NCI-H128 (cell line): ENCODE results near the gene AP3S2.
"Not testable (repeated sequence)": the region's sequence is repeated elsewhere in the genome, so short reads cannot be mapped to it uniquely, and the experiment has no call there.

Source experiments
- DNase-seq: peaks from one replicate; lab custom pipeline; 2025; ENCODE audit not compliant: unreplicated experiment; lab: John Stamatoyannopoulos, UW

The AP3S2 gene

GRCh38 chr15:89783111-89783860, 110.5 kb downstream of the AP3S2 start:
- DNase-seq = no peak

- not testable (repeated sequence) for DNase-seq
Measured at GRCh38 chr15:89782619-89782950, 111.2 kb downstream of the AP3S2 start.

- DNase-seq = no peak
Measured at GRCh38 chr15:89781891-89782618, 111.7 kb downstream of the AP3S2 start.

GRCh38 chr15:89781055-89781454, 112.7 kb downstream of the AP3S2 start:
- DNase-seq = no peak

GRCh38 chr15:89780601-89781000, 113.2 kb downstream of the AP3S2 start:
- DNase-seq = no peak
